Neural crest cell (in vitro differentiated cells): Measurements from ENCODE around the gene ATG14. TPM values are rescaled to one million over a fixed set of nuclear protein-coding genes. Genes with fewer than 3 reads are reported as not detected.

Source experiments
- DNase-seq: peaks from one replicate; pipeline ENCODE4 v3.0.0; 2021; ENCODE audit warnings: low read depth, mixed read lengths, low spot score
- H3K27ac Mint-ChIP-seq: one replicate; pipeline ENCODE4 v1.8.0; 2021; ENCODE audit warnings: mild to moderate bottlenecking, mixed read lengths; ENCODE audit not compliant: unreplicated experiment
- H3K27me3 Mint-ChIP-seq: 2 replicates; pipeline ENCODE4 v1.8.0; 2021; ENCODE audit warnings: low read depth, mild to moderate bottlenecking, mixed read lengths
- H3K36me3 Mint-ChIP-seq: 2 replicates; pipeline ENCODE4 v1.8.0; 2021; ENCODE audit warnings: low read depth, mild to moderate bottlenecking, mixed read lengths
- H3K4me1 Mint-ChIP-seq: 2 replicates; pipeline ENCODE4 v1.8.0; 2021; ENCODE audit warnings: mixed read lengths
- H3K4me3 Mint-ChIP-seq: one replicate; pipeline ENCODE4 v1.8.0; 2021; ENCODE audit warnings: mild to moderate bottlenecking, mixed read lengths
- H3K9me3 Mint-ChIP-seq: 2 replicates; pipeline ENCODE4 v1.8.0; 2021; ENCODE audit warnings: mixed read lengths
- total RNA-seq: library from RNA; stranded (reverse); gene quantifications from 2 replicates; pipeline ENCODE4 v1.2.1, GENCODE V29; 2021
- TF ChIP-seq, protein P1 (sequence below): fragments of 200-600 bp; sonication (generic); conservative IDR thresholded peaks from 2 replicates; pipeline ENCODE4 v1.5.0; 2021; ENCODE audit warnings: antibody characterized with exemption, mild to moderate bottlenecking

ATG14 gene
- total RNA-seq, 1 donor from 2014 or later: 8.9 TPM

DNA sequence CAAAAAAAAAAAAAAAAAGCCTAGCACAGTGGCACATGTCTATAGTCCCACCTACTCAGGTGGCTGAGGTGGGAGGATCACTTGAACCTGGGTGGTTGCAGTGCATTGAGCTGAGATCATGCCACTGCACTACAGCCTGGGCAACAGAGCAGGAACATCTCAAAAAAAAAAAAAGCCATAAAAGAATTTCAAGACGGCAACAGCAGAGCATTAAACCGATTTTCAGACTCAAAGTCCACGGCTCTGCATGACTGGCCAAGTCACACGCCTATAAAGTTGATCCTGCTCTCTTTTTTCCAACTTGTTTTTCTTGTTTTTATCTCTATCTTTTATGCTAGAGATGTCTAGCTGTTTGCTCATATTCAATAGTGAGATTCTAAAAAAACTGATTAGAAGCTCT, 95.1 kb downstream of the ATG14 start:
- no peak overlapping the region for H3K27ac Mint-ChIP-seq

More for the DNA sequence above, 95.1 kb downstream of the ATG14 start:
- no peaks in the 10 kb centered on the region for H3K27me3 Mint-ChIP-seq
- H3K4me3 Mint-ChIP-seq: no peak overlapping the region
- peaks cover 7% of the 10 kb centered on the region for H3K9me3 Mint-ChIP-seq
- TF ChIP-seq, protein P1, sequence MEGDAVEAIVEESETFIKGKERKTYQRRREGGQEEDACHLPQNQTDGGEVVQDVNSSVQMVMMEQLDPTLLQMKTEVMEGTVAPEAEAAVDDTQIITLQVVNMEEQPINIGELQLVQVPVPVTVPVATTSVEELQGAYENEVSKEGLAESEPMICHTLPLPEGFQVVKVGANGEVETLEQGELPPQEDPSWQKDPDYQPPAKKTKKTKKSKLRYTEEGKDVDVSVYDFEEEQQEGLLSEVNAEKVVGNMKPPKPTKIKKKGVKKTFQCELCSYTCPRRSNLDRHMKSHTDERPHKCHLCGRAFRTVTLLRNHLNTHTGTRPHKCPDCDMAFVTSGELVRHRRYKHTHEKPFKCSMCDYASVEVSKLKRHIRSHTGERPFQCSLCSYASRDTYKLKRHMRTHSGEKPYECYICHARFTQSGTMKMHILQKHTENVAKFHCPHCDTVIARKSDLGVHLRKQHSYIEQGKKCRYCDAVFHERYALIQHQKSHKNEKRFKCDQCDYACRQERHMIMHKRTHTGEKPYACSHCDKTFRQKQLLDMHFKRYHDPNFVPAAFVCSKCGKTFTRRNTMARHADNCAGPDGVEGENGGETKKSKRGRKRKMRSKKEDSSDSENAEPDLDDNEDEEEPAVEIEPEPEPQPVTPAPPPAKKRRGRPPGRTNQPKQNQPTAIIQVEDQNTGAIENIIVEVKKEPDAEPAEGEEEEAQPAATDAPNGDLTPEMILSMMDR: no peak
- H3K4me1 Mint-ChIP-seq: no peaks in the 10 kb centered on the region
- H3K36me3 Mint-ChIP-seq: peaks cover 34% of the 10 kb centered on the region
- DNase-seq: no peak

Other genes starting within 250 kb of the ATG14 start
- gene DLGAP5, start 220.2 kb downstream of the ATG14 start, total RNA-seq: 89.6 and 91.9 TPM in 2 replicates
- 17.1 and 17.2 TPM in 2 replicates for gene FBXO34, start 140.4 kb downstream of the ATG14 start, total RNA-seq
- not detected in 2 replicates for gene TBPL2, start 28.8 kb upstream of the ATG14 start, total RNA-seq
- gene KTN1, start 168.4 kb upstream of the ATG14 start, total RNA-seq: 118 and 124 TPM in 2 replicates